Spleen (tissue), 11 donors: ENCODE results near the gene LRFN5. TPM values are rescaled to one million over a fixed set of nuclear protein-coding genes. Genes with fewer than 3 reads are reported as not detected.

Source experiments
- DNase-seq: peaks from one replicate; pipeline ENCODE4 v3.0.0-alpha.2; 2020
- H3K27ac ChIP-seq, 8 donors: fragments of 200-600 bp; sonication (generic) in 7 of 8; 1 replicate in 4 of 8; 2 replicates in 4 of 8; pipeline versions ENCODE4 v1.5.0 to v1.8.0; 2016 to 2021; ENCODE audit warnings: inconsistent platforms in 4 of 8, mild to moderate bottlenecking in 4 of 8, moderate library complexity in 1 of 8
- H3K27me3 ChIP-seq, 7 donors: fragments of 200-600 bp; sonication (generic) in 6 of 7; replicated peaks in 1 of 7; 1 replicate in 4 of 7; 2 replicates in 3 of 7; pipeline versions ENCODE4 v1.5.0 to v1.8.0; 2016 to 2021; ENCODE audit warnings: inconsistent platforms in 3 of 7, mild to moderate bottlenecking in 1 of 7
- H3K36me3 ChIP-seq, 6 donors: fragments of 200-600 bp; sonication (generic) in 5 of 6; 1 replicate in 4 of 6; 2 replicates in 2 of 6; pipeline versions ENCODE4 v1.5.0 to v1.8.0; 2016 to 2021; ENCODE audit warnings: inconsistent platforms in 2 of 6
- H3K4me1 ChIP-seq, 6 donors: fragments of 200-600 bp; sonication (generic) in 5 of 6; 1 replicate in 3 of 6; 2 replicates in 3 of 6; pipeline versions ENCODE4 v1.5.0 to v1.8.0; 2016 to 2021; ENCODE audit warnings: inconsistent platforms in 3 of 6
- H3K4me3 ChIP-seq, 8 donors: fragments of 200-600 bp; sonication (generic) in 7 of 8; 1 replicate in 4 of 8; 2 replicates in 4 of 8; pipeline versions ENCODE4 v1.5.0 to v1.8.0; 2016 to 2021; ENCODE audit warnings: inconsistent platforms in 4 of 8, mild to moderate bottlenecking in 4 of 8, moderate library complexity in 2 of 8
- H3K9me3 ChIP-seq, 8 donors: fragments of 200-600 bp; sonication (generic) in 7 of 8; 1 replicate in 4 of 8; 2 replicates in 4 of 8; pipeline versions ENCODE4 v1.5.0 to v1.8.0; 2016 to 2021; ENCODE audit warnings: inconsistent platforms in 4 of 8
- CTCF ChIP-seq, 11 experiments: fragments of 200-600 bp in 7 of 11; fragments of 450-650 bp in 4 of 11; sonication (generic) in 4 of 11; IDR thresholded peaks in 8 of 11; conservative IDR thresholded peaks in 3 of 11; 1 replicate in 7 of 11; 2 replicates in 4 of 11; pipeline versions ENCODE4 v1.4.0 to v1.8.0; 2016 to 2021; ENCODE audit warnings: antibody characterized with exemption in 11 of 11, inconsistent platforms in 4 of 11, mild to moderate bottlenecking in 1 of 11
- POLR2A ChIP-seq, 3 donors: fragments of 450-650 bp; IDR thresholded peaks; one replicate each; pipeline ENCODE4 v1.5.1; 2017; ENCODE audit warnings: antibody characterized with exemption in 3 of 3, mild to moderate bottlenecking in 1 of 3
- POLR2AphosphoS5 ChIP-seq, 3 donors: sonication (generic); formaldehyde crosslinking; IDR thresholded peaks; one replicate each; pipeline ENCODE4 v1.5.1; 2017; ENCODE audit warnings: antibody characterized with exemption in 3 of 3
- WGBS, 5 donors: extraction: QIAGEN DNeasy Blood & Tissue Kit in 3 of 5; methylation state at CpG; one replicate each; pipeline versions ENCODE4 v1.1.5 to v1.1.7; 2013 to 2018; 5-methylcytosine and 5-hydroxymethylcytosine counted together
- intact Hi-C: fragments of 100-400 bp; cut with DNase I; formaldehyde crosslinking; loops from one replicate; pipeline ENCODE4 v1.15.0; 2023; ENCODE audit warnings: low total_unique reads
- polyA plus RNA-seq, 3 donors: library from polyadenylated mRNA; stranded (reverse); fragments of 200-250 nt; gene quantifications; one replicate each; pipeline ENCODE4 v1.2.1, GENCODE V29; 2013
- total RNA-seq, 7 donors: library from RNA; depleted of rRNA in 3 of 7; stranded (reverse); fragments of >200 nt in 3 of 7; fragmentation: NEBNext Ultra II Directional in 4 of 7; extraction: Animal tissue kit (Norgen Biotek cat#: 25700) in 4 of 7; gene quantifications; one replicate each; pipeline versions ENCODE4 v1.1.0 to v1.2.1, GENCODE V29; 2016 to 2021
- donor health status: healthy with polysubstance abuse.
- donor health status: DM: no; HTN: no; CAD: no; lungs with moderate emphysema.
- donor health status: DM: no; HTN: no; CAD: no.
- donor health status: Bipolar disorder and iron deficiency.
- donor health status: healthy.
- donor health status: DM: no; HTN: no; CAD: no.
- donor health status: DM: yes; HTN: yes; CAD: no.

The LRFN5 gene
- total and polyA plus RNA-seq, 10 donors: 0.08 to 3.0 (median 1.4) TPM

- Histone ChIP-seq H3K4me3 (peak overlapping the region; percentile 39 to 72 (median 54)), H3K9me3 (no peaks in the 10 kb centered on the region), H3K27ac (no peak overlapping the region), H3K27me3 (peaks cover 4 to 80% (median 47%) of the 10 kb centered on the region in 7 donors), H3K4me1 (peaks cover 10 to 55% (median 46%) of the 10 kb centered on the region in 6 donors), H3K36me3 (no peaks in the 10 kb centered on the region)
- 2 to 6% (median 3%) methylated on average over 19 to 55 of the region's 55 CpGs for WGBS, 5 donors
- intact Hi-C loops: no loop called here
- TF ChIP-seq POLR2A (IDR thresholded peaks at IDR 0.05) (no peak), CTCF (IDR thresholded peaks at IDR 0.05 in 8 of 11, conservative IDR thresholded peaks at IDR 0.05 in 3 of 11) (no peak), POLR2AphosphoS5 (IDR thresholded peaks at IDR 0.05) (peak in 1 of 3 donors; percentile 27)
- DNase-seq: peak; percentile 58
Measured at GRCh38 chr14:41607966-41608663, 1.4 kb downstream of the LRFN5 start.

- TF ChIP-seq CTCF (IDR thresholded peaks at IDR 0.05 in 8 of 11, conservative IDR thresholded peaks at IDR 0.05 in 3 of 11) (no peak), POLR2AphosphoS5 (IDR thresholded peaks at IDR 0.05) (no peak), POLR2A (IDR thresholded peaks at IDR 0.05) (no peak)
- Histone ChIP-seq H3K36me3 (no peaks in the 10 kb centered on the region), H3K4me3 (peak overlapping the region in 6 of 8 donors; percentile 52 to 72 (median 56)), H3K27ac (no peak overlapping the region), H3K9me3 (no peaks in the 10 kb centered on the region), H3K27me3 (peaks cover 4 to 73% (median 47%) of the 10 kb centered on the region in 7 donors), H3K4me1 (peaks cover 10 to 55% (median 46%) of the 10 kb centered on the region in 6 donors)
- intact Hi-C loops: no loop called here
- DNase-seq: no peak
- WGBS, 5 donors: 14 to 21% (median 17%) methylated on average over 15 of the region's 15 CpGs
Measured at GRCh38 chr14:41608681-41609390, 2.2 kb downstream of the LRFN5 start.

- H3K4me3 ChIP-seq: peak overlapping the region in 6 of 8 donors; percentile 6 to 57 (median 27)
- WGBS, 5 donors: 2 to 11% (median 3%) methylated on average over 21 to 24 of the region's 24 CpGs
- peaks cover 4 to 65% (median 47%) of the 10 kb centered on the region in 7 donors for H3K27me3 ChIP-seq
- DNase-seq: peak; percentile 77
- H3K4me1 ChIP-seq: peaks cover 10 to 55% (median 45%) of the 10 kb centered on the region in 6 donors
- H3K9me3 ChIP-seq: no peaks in the 10 kb centered on the region
- intact Hi-C loops: no loop called here
- H3K27ac ChIP-seq: peak overlapping the region in 1 of 8 donors; percentile 16
- no peaks in the 10 kb centered on the region for H3K36me3 ChIP-seq
- TF ChIP-seq POLR2AphosphoS5 (IDR thresholded peaks at IDR 0.05): peak in 2 of 3 donors; percentile 27 to 67
- TF ChIP-seq CTCF (IDR thresholded peaks at IDR 0.05 in 8 of 11, conservative IDR thresholded peaks at IDR 0.05 in 3 of 11): peak in 4 of 11 experiments; percentile 9 to 55 (median 20)
- TF ChIP-seq POLR2A (IDR thresholded peaks at IDR 0.05): no peak
Measured at GRCh38 chr14:41609704-41610183, 3.1 kb downstream of the LRFN5 start.
